K562 (cell line): Measurements from ENCODE around the gene APOM. TPM values are rescaled to one million over a fixed set of nuclear protein-coding genes. Genes with fewer than 3 reads are reported as not detected.

ENCODE experiments used
- BRD9 ChIP-seq: fragments of 450-650 bp; IDR thresholded peaks from 2 replicates; pipeline ENCODE4 v1.6.1; 2018; ENCODE audit warnings: low read depth; ENCODE audit not compliant: partially characterized antibody
- CBFA2T2 ChIP-seq: fragments of 450-650 bp; conservative IDR thresholded peaks from 2 replicates; pipeline ENCODE4 v1.6.1; 2017; ENCODE audit warnings: mild to moderate bottlenecking
- FOXP1 ChIP-seq: sonication (generic); formaldehyde crosslinking; IDR thresholded peaks from 2 replicates; pipeline ENCODE4 v1.8.0; 2022; ENCODE audit warnings: mild to moderate bottlenecking, missing genetic modification reagents
- HDAC2 ChIP-seq: fragments of 450-650 bp; IDR thresholded peaks from 2 replicates; pipeline ENCODE4 v1.6.1; 2016; ENCODE audit warnings: mild to moderate bottlenecking
- KDM2B ChIP-seq: fragments of 250-450 bp; sonication (Bioruptor Pico); IDR thresholded peaks from 2 replicates; pipeline ENCODE4 v1.8.0; 2021; ENCODE audit warnings: mild to moderate bottlenecking, moderate library complexity
- KHSRP ChIP-seq: fragments of 450-650 bp; IDR thresholded peaks from 2 replicates; pipeline ENCODE4 v1.6.1; 2017
- MTA1 ChIP-seq: fragments of 450-650 bp; IDR thresholded peaks from 2 replicates; pipeline ENCODE4 v1.6.1; 2017; ENCODE audit warnings: borderline replicate concordance
- MTA3 ChIP-seq: fragments of 450-650 bp; formaldehyde crosslinking; IDR thresholded peaks from 2 replicates; pipeline ENCODE4 v1.6.1; 2017; ENCODE audit warnings: mild to moderate bottlenecking, borderline replicate concordance
- MYNN ChIP-seq, 2 experiments: sonication (generic); formaldehyde crosslinking in 1 of 2; IDR thresholded peaks; 2 replicates each; pipeline versions ENCODE4 v1.5.0 to v1.6.1; 2016 to 2020; ENCODE audit warnings: antibody characterized with exemption in 1 of 2, missing genetic modification reagents in 1 of 2
- NCOR1 ChIP-seq: fragments of 450-650 bp; IDR thresholded peaks from 2 replicates; pipeline ENCODE4 v1.6.1; 2016; ENCODE audit warnings: mild to moderate bottlenecking, moderate library complexity
- RAD21 ChIP-seq, 2 experiments: fragments of 250-450 bp in 1 of 2; fragments of 450-650 bp in 1 of 2; sonication (Bioruptor Pico) in 1 of 2; formaldehyde crosslinking in 1 of 2; IDR thresholded peaks in 1 of 2; conservative IDR thresholded peaks in 1 of 2; 2 replicates each; pipeline versions ENCODE4 v1.4.0 to v1.8.0; 2020 to 2022; ENCODE audit warnings: mild to moderate bottlenecking in 2 of 2, moderate library complexity in 1 of 2
- SMARCE1 ChIP-seq: fragments of 450-650 bp; IDR thresholded peaks from 2 replicates; pipeline ENCODE4 v1.7.1; 2016; ENCODE audit warnings: mild to moderate bottlenecking
- ZNF766 ChIP-seq: fragments of 200-800 bp; sonication (Bioruptor generic); conservative IDR thresholded peaks from 2 replicates; pipeline ENCODE4 v1.6.1; 2016; ENCODE audit warnings: missing genetic modification characterization, missing compliant biosample characterization
- polyA plus RNA-seq, 8 experiments: library from polyadenylated mRNA; depleted of rRNA in 4 of 8; stranded (reverse) in 5 of 8; unstranded in 3 of 8; fragments of >200 nt; fragmentation: Nextera tagmentation in 2 of 8; fragmentation: Illumina TruSeq in 1 of 8; extraction: Ambion mirVana in 2 of 8; extraction: Trizol in 1 of 8; gene quantifications; 2 replicates each; pipeline versions ENCODE4 v1.2.1 to v1.2.3, GENCODE V29; 2011 to 2014; ENCODE audit warnings: inconsistent platforms in 1 of 8, missing spikeins in 1 of 8
- total RNA-seq, 7 experiments: library from RNA; depleted of rRNA in 6 of 7; stranded (reverse); fragments of >200 nt in 6 of 7; fragmentation: Illumina TruSeq in 2 of 7; extraction: Trizol in 2 of 7; gene quantifications; 2 replicates each; pipeline versions ENCODE4 v1.2.1 to v1.2.3, GENCODE V29; 2011 to 2021; ENCODE audit warnings: low replicate concordance in 1 of 7
- TF ChIP-seq, protein P1 (sequence below): sonication (generic); formaldehyde crosslinking; IDR thresholded peaks from 2 replicates; pipeline ENCODE4 v1.8.0; 2022; ENCODE audit warnings: mild to moderate bottlenecking, missing genetic modification reagents, borderline replicate concordance
- TF ChIP-seq, protein P2 (sequence below): sonication (generic); formaldehyde crosslinking; IDR thresholded peaks from 2 replicates; pipeline ENCODE4 v1.5.0; 2020; ENCODE audit warnings: missing genetic modification reagents
- TF ChIP-seq, protein P3 (sequence below): sonication (generic); formaldehyde crosslinking; IDR thresholded peaks from 2 replicates; pipeline ENCODE4 v1.8.1; 2023; ENCODE audit warnings: mild to moderate bottlenecking, missing genetic modification reagents
- TF ChIP-seq, protein P4 (sequence below): fragments of 450-650 bp; IDR thresholded peaks from 2 replicates; pipeline ENCODE4 v1.6.1; 2016
- TF ChIP-seq, protein P5 (sequence below): fragments of 250-450 bp; sonication (Bioruptor Pico); IDR thresholded peaks from 2 replicates; pipeline ENCODE4 v1.5.0; 2021; ENCODE audit warnings: mild to moderate bottlenecking, moderate library complexity

APOM gene
- total and polyA plus RNA-seq, 9 of the 15 experiments (the other 6 are each of a cell fraction or from before 2014, with no cell fraction given) = 5.7 to 24.3 (median 10.4) TPM

DNA sequence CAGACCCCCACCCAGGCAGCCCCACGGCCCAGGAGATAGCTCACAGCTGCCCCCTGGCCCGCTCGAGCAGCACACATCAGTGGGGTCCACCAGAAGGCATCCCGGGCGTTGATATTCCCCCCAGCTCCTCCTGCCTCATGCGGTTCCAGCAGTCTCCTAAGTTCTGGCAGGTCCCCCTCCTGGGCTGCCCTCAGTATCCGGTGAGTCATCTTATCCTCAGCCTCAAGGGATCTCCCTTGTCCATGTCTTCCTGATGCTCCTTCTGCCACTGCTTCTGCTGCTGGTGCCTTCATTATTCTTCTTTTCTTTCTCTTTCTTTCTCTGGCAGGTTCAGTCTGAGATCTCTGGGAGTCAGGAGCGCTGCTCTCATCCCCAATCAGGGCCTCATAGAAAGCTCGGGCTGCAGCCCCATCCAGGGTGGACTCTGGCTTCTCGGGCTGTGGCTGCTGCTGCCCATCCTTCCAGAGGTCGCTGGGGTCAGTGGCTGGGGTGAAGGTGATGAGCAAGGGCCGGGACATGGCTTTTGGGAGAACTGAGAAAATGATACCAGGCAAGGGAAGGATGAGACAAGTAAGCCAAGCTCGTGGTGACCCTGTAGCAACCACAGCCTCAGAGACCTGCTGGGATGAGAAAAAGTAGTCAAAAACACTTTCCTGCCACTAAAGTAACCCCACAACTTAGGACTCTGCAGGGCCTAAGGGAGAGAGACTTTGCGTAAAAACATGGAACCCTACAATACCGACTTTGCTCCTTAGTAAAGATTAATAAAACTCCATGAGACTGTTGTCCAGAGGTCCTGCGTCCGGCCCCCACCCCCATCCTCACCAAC, 8.5 kb downstream of the APOM start (continued):
- TF ChIP-seq, protein P1, sequence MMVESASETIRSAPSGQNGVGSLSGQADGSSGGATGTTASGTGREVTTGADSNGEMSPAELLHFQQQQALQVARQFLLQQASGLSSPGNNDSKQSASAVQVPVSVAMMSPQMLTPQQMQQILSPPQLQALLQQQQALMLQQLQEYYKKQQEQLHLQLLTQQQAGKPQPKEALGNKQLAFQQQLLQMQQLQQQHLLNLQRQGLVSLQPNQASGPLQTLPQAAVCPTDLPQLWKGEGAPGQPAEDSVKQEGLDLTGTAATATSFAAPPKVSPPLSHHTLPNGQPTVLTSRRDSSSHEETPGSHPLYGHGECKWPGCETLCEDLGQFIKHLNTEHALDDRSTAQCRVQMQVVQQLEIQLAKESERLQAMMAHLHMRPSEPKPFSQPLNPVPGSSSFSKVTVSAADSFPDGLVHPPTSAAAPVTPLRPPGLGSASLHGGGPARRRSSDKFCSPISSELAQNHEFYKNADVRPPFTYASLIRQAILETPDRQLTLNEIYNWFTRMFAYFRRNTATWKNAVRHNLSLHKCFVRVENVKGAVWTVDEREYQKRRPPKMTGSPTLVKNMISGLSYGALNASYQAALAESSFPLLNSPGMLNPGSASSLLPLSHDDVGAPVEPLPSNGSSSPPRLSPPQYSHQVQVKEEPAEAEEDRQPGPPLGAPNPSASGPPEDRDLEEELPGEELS = no peak; the same call in 1 of the 2 replicates
- TF ChIP-seq KHSRP = 0 out of 2 replicates have a peak, but pooled peaks have one; percentile 34
- peak; percentile 94 for TF ChIP-seq SMARCE1
- no peak for TF ChIP-seq CBFA2T2
- TF ChIP-seq BRD9 = peak; percentile 92
- TF ChIP-seq, protein P2, sequence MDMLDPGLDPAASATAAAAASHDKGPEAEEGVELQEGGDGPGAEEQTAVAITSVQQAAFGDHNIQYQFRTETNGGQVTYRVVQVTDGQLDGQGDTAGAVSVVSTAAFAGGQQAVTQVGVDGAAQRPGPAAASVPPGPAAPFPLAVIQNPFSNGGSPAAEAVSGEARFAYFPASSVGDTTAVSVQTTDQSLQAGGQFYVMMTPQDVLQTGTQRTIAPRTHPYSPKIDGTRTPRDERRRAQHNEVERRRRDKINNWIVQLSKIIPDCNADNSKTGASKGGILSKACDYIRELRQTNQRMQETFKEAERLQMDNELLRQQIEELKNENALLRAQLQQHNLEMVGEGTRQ (CRISPR knock-in tag) = no peak
- TF ChIP-seq KDM2B = no peak
- TF ChIP-seq MTA3 = no peak
- TF ChIP-seq, protein P3, sequence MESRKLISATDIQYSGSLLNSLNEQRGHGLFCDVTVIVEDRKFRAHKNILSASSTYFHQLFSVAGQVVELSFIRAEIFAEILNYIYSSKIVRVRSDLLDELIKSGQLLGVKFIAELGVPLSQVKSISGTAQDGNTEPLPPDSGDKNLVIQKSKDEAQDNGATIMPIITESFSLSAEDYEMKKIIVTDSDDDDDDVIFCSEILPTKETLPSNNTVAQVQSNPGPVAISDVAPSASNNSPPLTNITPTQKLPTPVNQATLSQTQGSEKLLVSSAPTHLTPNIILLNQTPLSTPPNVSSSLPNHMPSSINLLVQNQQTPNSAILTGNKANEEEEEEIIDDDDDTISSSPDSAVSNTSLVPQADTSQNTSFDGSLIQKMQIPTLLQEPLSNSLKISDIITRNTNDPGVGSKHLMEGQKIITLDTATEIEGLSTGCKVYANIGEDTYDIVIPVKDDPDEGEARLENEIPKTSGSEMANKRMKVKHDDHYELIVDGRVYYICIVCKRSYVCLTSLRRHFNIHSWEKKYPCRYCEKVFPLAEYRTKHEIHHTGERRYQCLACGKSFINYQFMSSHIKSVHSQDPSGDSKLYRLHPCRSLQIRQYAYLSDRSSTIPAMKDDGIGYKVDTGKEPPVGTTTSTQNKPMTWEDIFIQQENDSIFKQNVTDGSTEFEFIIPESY = no peak
- no peak for TF ChIP-seq ZNF766
- 0 out of 2 replicates have a peak, but pooled peaks have one; percentile 25 for TF ChIP-seq MTA1
- TF ChIP-seq RAD21 (CRISPR knock-in tag; conservative IDR thresholded peaks at IDR 0.05 in 1 of 2, IDR thresholded peaks at IDR 0.05 in 1 of 2) = 0 out of 4 replicates have a peak, but pooled peaks of 1 of the 2 experiments have one; percentile 2
- TF ChIP-seq NCOR1 = no peak
- TF ChIP-seq, protein P4, sequence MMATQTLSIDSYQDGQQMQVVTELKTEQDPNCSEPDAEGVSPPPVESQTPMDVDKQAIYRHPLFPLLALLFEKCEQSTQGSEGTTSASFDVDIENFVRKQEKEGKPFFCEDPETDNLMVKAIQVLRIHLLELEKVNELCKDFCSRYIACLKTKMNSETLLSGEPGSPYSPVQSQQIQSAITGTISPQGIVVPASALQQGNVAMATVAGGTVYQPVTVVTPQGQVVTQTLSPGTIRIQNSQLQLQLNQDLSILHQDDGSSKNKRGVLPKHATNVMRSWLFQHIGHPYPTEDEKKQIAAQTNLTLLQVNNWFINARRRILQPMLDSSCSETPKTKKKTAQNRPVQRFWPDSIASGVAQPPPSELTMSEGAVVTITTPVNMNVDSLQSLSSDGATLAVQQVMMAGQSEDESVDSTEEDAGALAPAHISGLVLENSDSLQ = 0 out of 2 replicates have a peak, but pooled peaks have one; percentile 16
- TF ChIP-seq HDAC2 = peak; percentile 93
- TF ChIP-seq FOXP1 (CRISPR knock-in tag) = no peak
- TF ChIP-seq MYNN (IDR thresholded peaks at IDR 0.05) = peak; percentile 57; the same call in 1 of the 2 replicates
- TF ChIP-seq MYNN (CRISPR knock-in tag; IDR thresholded peaks at IDR 0.05) = no peak
- TF ChIP-seq, protein P5, sequence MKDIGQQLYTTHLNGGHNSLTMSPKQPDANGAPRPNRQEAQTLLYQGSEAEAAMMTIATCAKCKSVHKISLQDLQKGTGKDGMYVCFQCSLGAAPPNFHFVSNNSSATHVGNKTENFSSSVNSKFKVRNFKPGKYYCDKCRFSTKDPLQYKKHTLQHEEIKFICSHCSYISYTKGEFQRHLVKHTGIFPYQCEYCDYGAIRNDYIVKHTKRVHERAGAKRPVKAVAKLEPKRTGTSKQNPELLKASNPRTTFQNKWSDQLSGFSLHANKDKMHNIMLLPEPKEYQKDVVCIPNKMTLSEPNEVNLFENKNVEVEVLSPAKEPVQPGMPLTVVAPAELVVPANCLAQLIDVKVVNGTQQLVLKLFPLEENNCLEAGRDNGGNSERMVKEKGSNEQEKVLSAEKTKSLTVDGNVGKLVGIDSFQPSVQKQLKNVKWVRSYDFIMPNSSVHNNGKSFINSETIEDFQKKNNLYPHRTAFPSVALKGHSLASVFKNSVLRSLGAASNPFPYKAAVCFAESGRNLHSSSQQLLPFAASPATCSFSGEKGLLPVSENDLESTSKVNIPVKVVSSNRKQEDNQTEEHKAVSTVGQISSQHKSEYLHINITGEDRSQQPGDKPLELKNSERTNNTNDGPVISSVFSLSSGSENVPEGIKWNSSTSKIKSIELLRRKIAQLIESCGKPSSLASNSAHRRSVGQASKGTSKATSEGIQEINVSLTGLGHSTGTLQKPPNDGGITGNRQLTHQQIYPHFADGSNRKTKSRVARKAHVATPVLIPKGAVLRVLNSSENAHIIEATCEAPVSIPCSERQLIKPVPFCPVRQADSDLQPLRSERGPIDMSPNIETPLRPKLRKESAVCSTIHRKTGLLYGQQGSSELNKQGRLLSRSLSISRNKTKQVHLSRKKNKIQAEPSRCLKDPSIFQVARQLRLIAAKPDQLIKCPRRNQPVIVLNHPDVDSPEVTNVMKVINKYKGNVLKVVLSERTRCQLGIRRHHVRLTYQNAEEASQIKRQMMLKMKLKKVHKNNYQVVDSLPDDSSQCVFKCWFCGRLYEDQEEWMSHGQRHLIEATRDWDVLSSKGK = no peak
